ENCODE data around the gene KAZN. TPM values are rescaled to one million over a fixed set of nuclear protein-coding genes. Genes with fewer than 3 reads are reported as not detected.

KAZN gene
- total and polyA plus RNA-seq, 2 of the 8 experiments (the other 6 are each of a cell fraction or from before 2014, with no cell fraction given), result 3.7 to 11.8 TPM

DNA sequence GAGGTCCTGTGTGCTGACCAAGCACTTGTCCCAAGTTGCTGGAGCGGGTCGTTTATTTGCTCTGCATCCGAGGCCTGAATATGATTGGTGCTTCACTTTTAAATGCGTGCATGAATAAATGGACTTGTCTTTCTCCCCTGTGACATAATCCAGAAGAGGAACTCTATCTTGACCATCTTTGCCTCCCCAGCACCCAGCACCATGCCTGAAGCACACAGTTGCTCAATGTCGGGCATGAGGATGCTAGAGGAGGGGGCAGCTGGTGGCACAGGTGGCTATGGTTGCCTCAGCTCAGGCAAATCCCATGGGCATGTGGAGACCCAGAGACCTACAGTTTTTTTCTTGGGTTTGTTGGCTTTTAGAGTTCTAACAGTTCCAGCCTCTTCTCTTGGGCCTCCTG, 142.6 kb downstream of the KAZN start (continued):
- no peak for TF ChIP-seq FOSL1 (IDR thresholded peaks at IDR 0.05; ENCODE audit: insufficient read depth, low read depth, low read length)
